GM18868 (cell line): ENCODE results near the gene SLC6A7.

Experiments
- ATAC-seq: cut with Tn5 transposase; IDR thresholded peaks from one replicate; pipeline ENCODE4 v1.9.1; 2021; ENCODE audit warnings: mild to moderate bottlenecking, moderate library complexity; ENCODE audit not compliant: unreplicated experiment

Gene SLC6A7

DNA sequence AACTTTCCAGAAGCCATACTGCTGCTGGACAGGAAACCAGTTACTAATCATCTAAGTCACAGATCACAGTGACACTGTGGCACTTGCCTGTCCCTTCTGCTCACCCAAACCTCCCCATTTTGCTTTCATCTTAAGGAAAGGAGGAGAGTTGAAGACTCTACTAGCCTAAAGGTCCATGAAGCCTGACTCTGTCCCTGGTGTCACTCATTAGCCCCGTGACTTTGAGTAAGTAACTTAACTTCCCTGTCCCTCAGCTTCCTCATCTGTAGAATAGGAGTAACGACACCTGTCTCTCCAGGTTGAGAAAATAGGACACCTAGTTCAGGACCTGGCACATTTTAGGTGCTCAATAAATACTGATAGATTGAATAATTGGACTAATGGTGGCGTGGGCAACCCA is 536 bp upstream of the SLC6A7 start:
- no peak for ATAC-seq

GRCh38 chr5:150190503-150190979 is 679 bp downstream of the SLC6A7 start:
- no peak for ATAC-seq

DNA sequence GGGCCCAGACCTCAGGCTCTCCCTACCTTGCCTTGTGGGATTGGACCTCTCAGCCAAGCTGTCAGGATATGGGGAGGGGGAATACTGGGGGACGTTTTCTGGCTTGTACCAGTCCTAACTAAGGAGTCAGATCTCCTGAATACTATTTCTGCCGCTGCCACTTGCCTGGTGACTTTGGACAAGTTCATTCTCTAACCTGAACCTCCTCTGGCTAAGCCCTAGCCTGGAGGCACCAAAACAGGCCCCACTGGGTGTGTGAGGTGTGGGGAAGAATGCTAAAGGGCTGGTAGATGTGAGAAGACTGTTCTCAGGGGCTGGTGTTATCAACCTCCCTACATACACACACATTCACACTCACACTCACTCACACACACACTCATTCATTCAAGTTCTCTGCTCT is 1.1 kb downstream of the SLC6A7 start:
- ATAC-seq, result no peak

- no peak for ATAC-seq
These were observed 2.6 kb downstream of the SLC6A7 start for GRCh38 chr5:150192462-150192861.

- no peak for ATAC-seq
These were observed 6.0 kb downstream of the SLC6A7 start for GRCh38 chr5:150195736-150196485.

- ATAC-seq, result no peak
These were observed 6.7 kb downstream of the SLC6A7 start for GRCh38 chr5:150196514-150196913.

DNA sequence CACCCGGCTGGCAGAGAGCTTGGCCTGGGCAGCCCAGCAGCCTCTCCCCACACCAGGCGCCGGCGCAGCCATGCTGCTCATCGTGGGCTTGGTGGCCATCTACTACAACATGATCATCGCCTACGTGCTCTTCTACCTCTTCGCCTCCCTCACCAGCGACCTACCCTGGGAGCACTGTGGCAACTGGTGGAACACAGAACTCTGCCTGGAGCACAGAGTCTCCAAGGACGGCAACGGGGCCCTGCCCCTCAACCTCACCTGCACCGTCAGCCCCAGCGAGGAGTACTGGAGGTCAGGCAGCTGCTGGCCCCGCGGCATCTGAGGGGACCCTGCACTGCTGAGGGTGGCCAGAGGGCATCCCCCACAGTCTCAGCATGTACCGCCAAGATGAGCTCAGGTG is 7.1 kb downstream of the SLC6A7 start:
- ATAC-seq, result no peak

- no peak for ATAC-seq
These were observed 7.6 kb downstream of the SLC6A7 start for GRCh38 chr5:150197476-150197875.

DNA sequence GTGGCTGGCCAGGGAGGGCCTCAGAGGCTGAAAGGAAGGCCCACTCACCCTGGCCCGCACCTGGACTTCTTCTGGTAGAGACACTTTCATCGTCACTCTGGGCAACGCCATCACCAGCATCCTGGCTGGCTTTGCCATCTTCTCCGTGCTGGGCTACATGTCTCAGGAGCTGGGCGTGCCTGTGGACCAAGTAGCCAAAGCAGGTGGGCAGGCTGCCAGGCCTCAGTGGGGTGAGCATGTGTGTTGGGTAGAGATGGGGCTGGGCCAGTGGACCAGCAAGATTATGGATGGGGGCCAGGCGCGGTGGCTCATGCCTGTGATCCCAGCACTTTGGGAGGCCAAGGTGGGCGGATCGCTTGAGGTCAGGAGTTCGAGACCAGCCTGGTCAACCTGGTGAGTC is 12.6 kb downstream of the SLC6A7 start:
- ATAC-seq, result no peak

- ATAC-seq, result no peak
These were observed 14.1 kb downstream of the SLC6A7 start for GRCh38 chr5:150203832-150204589.

GRCh38 chr5:150204590-150204960 is 14.7 kb downstream of the SLC6A7 start:
- no peak for ATAC-seq

- ATAC-seq, result no peak
These were observed 16.4 kb downstream of the SLC6A7 start for GRCh38 chr5:150206098-150206778.

GRCh38 chr5:150206779-150207115 is 16.9 kb downstream of the SLC6A7 start:
- ATAC-seq, result no peak

- ATAC-seq, result no peak
These were observed 18.6 kb downstream of the SLC6A7 start for GRCh38 chr5:150208187-150209098.

DNA sequence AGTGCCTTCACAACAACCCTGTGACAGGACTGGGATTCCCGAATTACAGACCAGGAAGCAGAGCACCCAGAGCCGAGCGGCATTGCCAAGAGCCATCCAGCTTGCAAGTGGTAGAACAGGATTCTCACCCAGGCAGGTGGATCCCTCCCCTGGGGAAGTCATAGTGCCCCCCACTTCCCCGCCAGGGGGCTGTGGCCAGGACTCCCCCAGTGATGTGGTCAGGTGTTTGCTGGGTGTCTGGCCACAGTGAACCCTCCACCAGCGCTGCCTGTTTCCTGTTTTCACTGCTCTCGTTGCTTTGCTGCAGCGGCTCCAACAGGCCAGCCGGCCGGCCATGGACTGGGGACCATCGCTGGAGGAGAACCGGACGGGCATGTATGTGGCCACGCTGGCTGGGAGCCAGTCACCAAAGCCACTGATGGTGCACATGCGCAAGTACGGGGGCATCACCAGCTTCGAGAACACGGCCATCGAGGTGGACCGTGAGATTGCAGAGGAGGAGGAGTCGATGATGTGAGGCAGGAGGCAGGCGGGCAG is 19.3 kb downstream of the SLC6A7 start:
- ATAC-seq, result no peak

DNA sequence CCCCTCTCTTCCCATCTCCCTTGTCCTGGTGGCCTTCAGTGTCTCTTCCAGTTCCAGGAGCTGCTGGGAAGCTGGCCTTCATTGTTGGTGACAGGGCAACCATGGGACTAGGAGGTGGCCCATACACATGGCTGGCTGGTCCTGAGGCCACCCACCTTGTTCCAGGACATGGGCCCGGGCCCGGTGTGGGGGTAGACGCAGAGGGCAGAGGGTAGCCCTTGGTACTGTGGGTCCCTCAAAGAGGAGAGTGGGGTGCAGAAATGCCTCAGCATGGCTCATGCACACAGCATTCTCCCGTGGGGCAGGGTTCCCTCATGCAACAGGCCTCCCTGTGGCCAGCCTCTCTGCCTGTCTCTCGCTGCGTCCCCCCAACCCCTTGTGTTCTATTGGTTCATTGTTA is 20.8 kb downstream of the SLC6A7 start:
- ATAC-seq, result no peak

- no peak for ATAC-seq
These were observed 21.5 kb downstream of the SLC6A7 start for GRCh38 chr5:150211156-150212030.

DNA sequence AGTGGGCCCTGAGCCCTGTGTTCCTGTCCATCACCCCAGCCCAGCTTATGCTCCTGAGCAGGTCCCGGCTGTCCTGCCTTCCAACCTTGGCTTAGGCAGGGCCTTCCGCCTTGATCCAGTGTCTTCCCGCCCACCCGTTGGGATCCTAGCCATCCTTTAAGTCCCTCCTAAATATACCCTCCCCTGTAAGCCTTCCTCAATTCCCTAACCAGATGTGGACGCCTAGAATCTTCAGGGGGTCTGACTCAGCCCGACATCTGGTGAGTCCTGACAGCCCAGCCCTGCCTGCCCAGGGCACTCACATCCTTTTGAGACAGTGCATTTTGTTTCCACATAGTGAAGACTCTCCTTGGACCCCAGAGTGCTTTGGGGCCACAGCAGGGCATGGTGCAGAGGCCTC is 23.7 kb downstream of the SLC6A7 start:
- ATAC-seq, result no peak

- no peak for ATAC-seq
These were observed 24.4 kb downstream of the SLC6A7 start for GRCh38 chr5:150214289-150214688.
